ENCODE measurements around the gene PDE4D.

DNA sequence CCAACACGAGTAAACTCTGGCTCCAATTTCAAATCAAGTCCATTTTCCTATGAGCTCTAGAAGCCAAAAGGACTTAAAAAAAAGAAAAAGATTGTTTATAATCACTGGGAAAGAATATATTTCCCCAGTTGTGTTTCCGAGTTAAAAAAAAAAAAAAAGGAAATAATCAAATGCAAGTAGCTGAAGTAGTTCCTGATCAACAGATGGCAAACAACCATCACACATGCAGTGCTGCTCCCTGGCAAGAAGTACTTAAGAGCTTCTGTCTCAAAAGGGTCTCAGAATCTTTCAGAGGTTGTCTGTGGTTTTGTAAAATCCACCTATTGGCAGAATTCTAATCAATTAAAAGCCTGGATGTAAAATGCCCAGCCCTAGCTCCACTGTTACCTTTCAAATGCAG is 922.8 kb downstream of the PDE4D start:
- TF ChIP-seq, protein P1, sequence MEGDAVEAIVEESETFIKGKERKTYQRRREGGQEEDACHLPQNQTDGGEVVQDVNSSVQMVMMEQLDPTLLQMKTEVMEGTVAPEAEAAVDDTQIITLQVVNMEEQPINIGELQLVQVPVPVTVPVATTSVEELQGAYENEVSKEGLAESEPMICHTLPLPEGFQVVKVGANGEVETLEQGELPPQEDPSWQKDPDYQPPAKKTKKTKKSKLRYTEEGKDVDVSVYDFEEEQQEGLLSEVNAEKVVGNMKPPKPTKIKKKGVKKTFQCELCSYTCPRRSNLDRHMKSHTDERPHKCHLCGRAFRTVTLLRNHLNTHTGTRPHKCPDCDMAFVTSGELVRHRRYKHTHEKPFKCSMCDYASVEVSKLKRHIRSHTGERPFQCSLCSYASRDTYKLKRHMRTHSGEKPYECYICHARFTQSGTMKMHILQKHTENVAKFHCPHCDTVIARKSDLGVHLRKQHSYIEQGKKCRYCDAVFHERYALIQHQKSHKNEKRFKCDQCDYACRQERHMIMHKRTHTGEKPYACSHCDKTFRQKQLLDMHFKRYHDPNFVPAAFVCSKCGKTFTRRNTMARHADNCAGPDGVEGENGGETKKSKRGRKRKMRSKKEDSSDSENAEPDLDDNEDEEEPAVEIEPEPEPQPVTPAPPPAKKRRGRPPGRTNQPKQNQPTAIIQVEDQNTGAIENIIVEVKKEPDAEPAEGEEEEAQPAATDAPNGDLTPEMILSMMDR (IDR thresholded peaks at IDR 0.05) = no peak
- no peak for TF ChIP-seq EZH2 (IDR thresholded peaks at IDR 0.05; ENCODE audit: borderline replicate concordance, insufficient read depth, low read depth, low read length, poor library complexity, severe bottlenecking)
